ENCODE measurements around the gene PLEKHM3. TPM values are rescaled to one million over a fixed set of nuclear protein-coding genes. Genes with fewer than 3 reads are reported as not detected.
A peak's percentile ranks its signal among the peaks of the same experiment; 100 is the strongest.

The PLEKHM3 gene
- total and polyA plus RNA-seq, 2 of the 13 experiments (the other 11 are each of a cell fraction or from before 2014, with no cell fraction given), result 4.5 to 4.7 TPM

GRCh38 chr2:208025037-208025813, at the start of gene PLEKHM3 (continued):
- TF ChIP-seq PRDM15 (CRISPR knock-in tag; IDR thresholded peaks at IDR 0.05) (peak; percentile 74; the same call in 1 of the 2 replicates), ZNF570 (CRISPR knock-in tag; IDR thresholded peaks at IDR 0.05; ENCODE audit: borderline replicate concordance) (0 out of 2 replicates have a peak, but pooled peaks have one; percentile 81), NFYB (CRISPR knock-in tag; IDR thresholded peaks at IDR 0.05) (peak; percentile 48; the same call in 1 of the 2 replicates), ZBTB8A (CRISPR knock-in tag; IDR thresholded peaks at IDR 0.05; ENCODE audit: borderline replicate concordance, low read depth) (peak; percentile 95), TOPORS (CRISPR knock-in tag; IDR thresholded peaks at IDR 0.05) (peak; percentile 97; the same call in 1 of the 2 replicates), SNAPC4 (CRISPR knock-in tag; IDR thresholded peaks at IDR 0.05) (peak; percentile 96), ARNT (IDR thresholded peaks at IDR 0.05) (no peak), MEIS2 (CRISPR knock-in tag; IDR thresholded peaks at IDR 0.05) (peak; percentile 93; the same call in 1 of the 2 replicates), ZMAT5 (CRISPR knock-in tag; IDR thresholded peaks at IDR 0.05; ENCODE audit: borderline replicate concordance, low read depth) (no peak), ZNF672 (CRISPR knock-in tag; IDR thresholded peaks at IDR 0.05) (no peak), TEAD3 (CRISPR knock-in tag; optimal IDR thresholded peaks at IDR 0.05; ENCODE audit: borderline replicate concordance) (peak; percentile 80), POLR2AphosphoS2 (IDR thresholded peaks at IDR 0.05; ENCODE audit: low read depth, low read length) (no peak), NKX3-1 (CRISPR knock-in tag; IDR thresholded peaks at IDR 0.05) (peak; percentile 96), SIX1 (CRISPR knock-in tag; IDR thresholded peaks at IDR 0.05; ENCODE audit: borderline replicate concordance) (peak; percentile 78; the same call in 1 of the 2 replicates), ZNF710 (CRISPR knock-in tag; IDR thresholded peaks at IDR 0.05; ENCODE audit: borderline replicate concordance) (peak; percentile 93), MLLT10 (CRISPR knock-in tag; IDR thresholded peaks at IDR 0.05) (0 out of 2 replicates have a peak, but pooled peaks have one; percentile 26), ZNF101 (CRISPR knock-in tag; IDR thresholded peaks at IDR 0.05; ENCODE audit: borderline replicate concordance, low read depth) (peak; percentile 87; the same call in 1 of the 2 replicates), ZNF615 (CRISPR knock-in tag; IDR thresholded peaks at IDR 0.05; ENCODE audit: borderline replicate concordance) (peak; percentile 90; the same call in 1 of the 2 replicates)

Measured in HepG2 (cell line).